CD4-positive, alpha-beta T cell treated with Interleukin-17A for 4 hours (primary cell): ENCODE data around the gene GPR25.

ENCODE experiments used
- DNase-seq: peaks from one replicate; pipeline ENCODE4 v3.0.0-alpha.2; 2020; ENCODE audit warnings: mixed read lengths

The GPR25 gene

DNA sequence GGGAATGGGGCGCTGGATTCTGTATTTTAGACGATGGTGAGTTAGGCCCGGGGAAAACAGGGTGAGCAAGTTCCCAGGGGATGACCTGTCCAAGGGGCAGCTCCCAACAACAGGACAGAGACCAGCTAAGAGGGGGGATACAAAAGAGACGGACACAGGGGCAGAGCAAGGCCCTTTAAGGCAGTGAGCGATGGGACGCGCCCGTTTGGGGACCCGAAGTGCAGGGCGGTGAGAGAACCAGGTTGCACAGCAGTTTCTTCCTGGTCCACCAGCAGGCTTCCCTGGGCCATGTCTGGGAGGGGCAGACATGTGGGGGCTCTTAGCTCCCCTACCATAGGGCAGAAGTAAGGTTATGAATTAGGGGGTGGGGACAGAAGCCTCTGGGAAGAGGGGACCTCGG lies 43.9 kb downstream of the GPR25 start:
- no peak for DNase-seq

DNA sequence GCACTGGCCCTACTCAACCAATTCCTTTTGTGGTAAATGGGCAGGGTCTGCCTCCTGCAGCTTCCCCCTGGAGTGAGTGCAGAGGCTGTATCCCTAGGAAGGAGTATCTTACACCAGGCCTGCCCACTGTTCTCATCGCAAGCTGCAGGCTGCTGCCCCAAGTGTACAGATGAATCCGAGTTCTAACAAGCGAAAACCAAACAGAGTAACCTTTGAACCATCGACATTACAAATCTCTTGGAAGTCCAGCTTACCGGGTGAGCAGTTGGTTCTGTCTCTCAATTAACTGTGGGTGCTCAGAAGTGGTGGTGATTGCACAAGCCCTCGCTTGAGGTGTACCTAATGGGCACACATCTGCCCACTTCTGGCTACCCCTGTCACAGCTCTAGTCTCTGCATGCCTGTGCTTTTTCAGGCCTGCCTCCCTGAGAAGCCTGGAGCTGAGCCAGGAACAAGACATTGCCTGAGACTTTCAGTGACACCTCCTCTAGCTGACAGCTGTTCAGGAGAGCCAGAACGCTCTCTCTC lies 44.6 kb downstream of the GPR25 start:
- DNase-seq, result no peak

DNA sequence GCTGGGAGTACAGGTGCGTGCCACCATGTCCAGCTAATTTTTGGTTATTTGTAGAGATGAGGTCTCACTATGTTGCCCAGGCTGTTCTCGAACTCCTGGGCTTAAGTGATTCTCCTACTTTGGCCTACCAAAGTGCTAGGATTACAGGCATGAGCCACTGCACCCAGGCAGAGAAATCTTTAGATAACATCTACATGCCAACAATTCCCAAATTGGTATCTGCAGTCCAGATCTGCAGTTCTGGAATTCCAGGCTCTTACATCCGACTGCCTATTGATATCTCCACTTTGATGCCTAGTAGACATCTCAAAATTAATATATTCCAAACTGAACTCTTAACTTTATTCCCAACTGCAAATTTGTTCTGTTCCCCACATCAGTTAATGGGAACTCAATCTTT lies 45.2 kb downstream of the GPR25 start:
- DNase-seq, result no peak

DNA sequence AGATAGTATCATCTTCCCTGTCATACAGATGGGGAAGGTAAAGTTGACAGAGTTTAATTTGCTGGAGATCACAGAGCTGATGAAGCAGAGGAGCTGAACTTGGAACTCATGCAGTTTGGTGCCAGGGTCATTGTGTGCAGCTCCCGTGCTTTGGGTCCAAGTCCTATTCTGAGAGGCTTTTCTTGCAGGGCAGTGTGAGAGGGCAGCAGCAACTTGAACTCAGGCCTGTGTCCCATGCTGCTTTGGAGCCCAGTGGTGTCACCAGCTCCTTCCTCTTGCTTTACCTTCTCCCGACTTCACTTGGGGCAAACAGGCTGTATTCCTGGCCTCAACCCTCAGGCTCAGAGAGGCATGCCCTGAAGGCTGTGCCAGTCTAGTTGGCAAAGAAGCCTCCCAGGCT lies 46.6 kb downstream of the GPR25 start:
- DNase-seq, result no peak

DNA sequence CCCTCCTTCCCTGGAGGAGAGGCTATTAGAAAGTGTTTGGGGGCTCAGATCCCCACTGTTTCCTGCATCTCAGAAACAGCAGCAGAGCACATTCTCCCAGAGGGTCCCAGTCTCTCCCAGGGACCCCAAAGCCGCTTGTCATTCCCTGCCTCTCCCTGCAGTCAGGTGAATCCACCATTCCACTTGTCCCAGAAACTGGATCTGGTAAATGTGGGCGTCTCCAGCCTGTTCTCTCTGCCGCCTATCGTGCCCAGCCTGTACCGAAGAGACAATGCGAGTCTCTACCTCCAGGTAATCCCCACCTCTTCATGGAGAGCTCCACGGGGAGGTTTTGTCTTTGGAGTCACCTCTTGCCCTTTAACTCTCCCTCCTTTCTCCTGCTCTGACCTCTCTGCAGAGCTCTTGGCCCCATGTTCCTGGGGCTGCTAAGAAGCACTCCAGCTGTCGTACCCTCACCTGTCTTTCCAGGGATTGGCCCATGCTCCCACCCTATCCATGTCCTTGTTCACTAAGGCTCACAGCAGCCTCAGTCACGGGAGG lies 48.9 kb downstream of the GPR25 start:
- no peak for DNase-seq

DNA sequence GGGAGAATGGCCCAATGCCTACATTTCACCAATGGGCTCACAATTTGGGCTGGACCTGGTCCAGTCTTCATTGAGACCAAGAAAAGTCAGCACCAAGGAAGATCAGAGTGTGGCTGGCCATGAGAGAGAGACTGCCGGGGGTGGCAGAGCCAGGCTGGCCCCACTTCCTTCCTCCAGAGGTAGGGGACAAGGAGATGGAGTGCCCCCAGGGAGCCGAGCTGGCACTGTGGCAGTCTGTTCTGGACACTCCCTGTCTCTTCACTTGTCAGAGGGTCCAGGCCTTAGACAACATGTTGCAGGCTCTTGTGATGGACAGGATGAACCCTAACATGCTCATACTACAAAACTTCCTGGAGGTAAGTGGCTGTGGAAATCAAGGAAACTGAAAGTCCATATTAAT lies 49.6 kb downstream of the GPR25 start:
- DNase-seq, result no peak

DNA sequence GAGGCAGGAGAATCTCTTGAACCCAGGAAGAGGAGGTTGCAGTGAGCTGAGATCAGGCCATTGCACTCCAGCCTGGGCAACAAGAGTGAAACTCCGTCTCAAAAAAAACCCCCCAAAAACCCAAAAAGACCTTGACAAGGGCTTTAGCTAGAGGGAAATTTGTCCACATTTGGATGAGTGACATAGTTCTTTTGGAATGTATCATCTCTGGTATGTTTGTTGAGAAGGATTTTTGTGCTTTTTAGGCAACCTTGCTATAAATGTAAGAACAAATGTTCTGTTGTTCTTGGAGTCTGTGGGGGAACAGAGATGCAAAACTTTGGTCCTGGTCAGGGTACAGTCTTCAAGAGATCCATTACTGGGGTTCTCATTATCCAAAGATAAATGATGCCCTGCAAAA lies 50.8 kb downstream of the GPR25 start:
- DNase-seq, result no peak
